HCT116 (cell line): ENCODE measurements around the gene SUSD4. TPM values are rescaled to one million over a fixed set of nuclear protein-coding genes. Genes with fewer than 3 reads are reported as not detected.

Experiments used
- ATAC-seq: fragments of 200-7000 bp; cut with Tn5 transposase; 2 replicates; pipeline ENCODE4 v1.9.1; 2020; ENCODE audit warnings: mild to moderate bottlenecking, moderate library complexity
- BruUV-seq: library from RNA; stranded (reverse); fragments of 400-500 nt; replicated peaks from 2 replicates; lab custom pipeline; 2021; lab: Mats Ljungman, UMichigan
- CTCF ChIA-PET: fragments of 300-600 bp; sonication (Branson Sonifier 250); formaldehyde crosslinking; loops from one replicate; lab custom pipeline; 2021; ENCODE audit warnings: antibody characterized with exemption; lab: Charles Lee
- POLR2A ChIA-PET: fragments of 300-600, 350-600 bp; sonication (Branson Sonifier 250); formaldehyde crosslinking; loops from one replicate; lab custom pipeline; 2021; ENCODE audit warnings: antibody characterized with exemption; lab: Charles Lee
- RAD21 ChIA-PET, 2 experiments: fragments of 300-600 bp; sonication (Branson Sonifier 250); formaldehyde crosslinking; loops; one replicate each; lab custom pipeline; 2023; ENCODE audit warnings: low total read pairs in 2 of 2; ENCODE audit not compliant: uncharacterized antibody in 2 of 2, unreplicated experiment in 2 of 2, low non-redundant PET in 1 of 2; lab: Charles Lee
- DNase-seq: peaks from one replicate; pipeline ENCODE4 v3.0.0-alpha.2; 2010; ENCODE audit warnings: low read depth, low spot score
- H2AFZ ChIP-seq: fragments of 200-600 bp; shearing (Covaris generic), sonication (generic); 2 replicates; pipeline ENCODE4 v1.6.1; 2017; ENCODE audit warnings: low read depth, mixed run types, mixed read lengths, antibody characterized with exemption, low read length; ENCODE audit not compliant: poor library complexity, severe bottlenecking
- H3K27ac ChIP-seq: 2 replicates; pipeline ENCODE4 v1.5.1; 2012; ENCODE audit warnings: low read depth, low read length
- H3K27me3 ChIP-seq: fragments of 200-600 bp; sonication (generic); 2 replicates; pipeline ENCODE4 v1.6.1; 2016; ENCODE audit warnings: mixed run types, low read length, mixed read lengths; ENCODE audit not compliant: insufficient read depth
- H3K36me3 ChIP-seq, 2 experiments: fragments of 200-500 bp in 1 of 2; fragments of 200-600 bp in 1 of 2; sonication (Bioruptor generic) in 1 of 2; sonication (generic) in 1 of 2; 2 replicates each; pipeline versions ENCODE4 v1.5.1 to v1.6.1; 2014 to 2016; ENCODE audit warnings: low read length in 2 of 2, inconsistent platforms in 1 of 2, mixed read lengths in 1 of 2, mixed run types in 1 of 2; ENCODE audit not compliant: insufficient read depth in 2 of 2, control insufficient read depth in 1 of 2
- H3K4me1 ChIP-seq, 2 experiments: fragments of 200-600 bp in 1 of 2; sonication (generic) in 1 of 2; 2 replicates each; pipeline versions ENCODE4 v1.5.1 to v1.6.1; 2012 to 2017; ENCODE audit warnings: low read length in 2 of 2, inconsistent platforms in 1 of 2, mild to moderate bottlenecking in 1 of 2, mixed read lengths in 1 of 2, mixed run types in 1 of 2, moderate library complexity in 1 of 2; ENCODE audit not compliant: insufficient read depth in 2 of 2, control insufficient read depth in 1 of 2
- H3K4me2 ChIP-seq: fragments of 200-600 bp; sonication (generic); 2 replicates; pipeline ENCODE4 v1.6.1; 2017; ENCODE audit warnings: mixed run types, low read length, mixed read lengths
- H3K4me3 ChIP-seq, 2 experiments: fragments of 200-600 bp in 1 of 2; sonication (generic) in 1 of 2; replicated peaks in 1 of 2; 2 replicates each; pipeline ENCODE4 v1.5.1; 2011 to 2016; ENCODE audit warnings: low read length in 2 of 2, control low read depth in 1 of 2, low read depth in 1 of 2, mild to moderate bottlenecking in 1 of 2, mixed read lengths in 1 of 2, mixed run types in 1 of 2
- H3K79me2 ChIP-seq: fragments of 200-600 bp; sonication (generic); 2 replicates; pipeline ENCODE4 v1.6.1; 2017; ENCODE audit warnings: mild to moderate bottlenecking, mixed run types, low read length, moderate library complexity, mixed read lengths; ENCODE audit not compliant: insufficient read depth
- H3K9ac ChIP-seq: fragments of 200-600 bp; sonication (generic); 2 replicates; pipeline ENCODE4 v1.6.1; 2016; ENCODE audit warnings: low read length, mixed read lengths
- H3K9me2 ChIP-seq: fragments of 200-600 bp; sonication (generic), shearing (Covaris generic); 2 replicates; pipeline ENCODE4 v1.6.1; 2017; ENCODE audit warnings: mixed run types, mild to moderate bottlenecking, moderate library complexity; ENCODE audit not compliant: insufficient read depth
- H3K9me3 ChIP-seq, 2 experiments: fragments of 200-500 bp in 1 of 2; fragments of 200-600 bp in 1 of 2; sonication (Bioruptor generic) in 1 of 2; sonication (generic) in 1 of 2; 2 replicates each; pipeline ENCODE4 v1.6.1; 2014 to 2017; ENCODE audit warnings: low read length in 2 of 2, mixed read lengths in 2 of 2, inconsistent platforms in 1 of 2, low read depth in 1 of 2, mild to moderate bottlenecking in 1 of 2, mixed run types in 1 of 2, moderate library complexity in 1 of 2; ENCODE audit not compliant: control insufficient read depth in 1 of 2, insufficient read depth in 1 of 2
- H4K20me1 ChIP-seq: fragments of 200-600 bp; sonication (generic), shearing (Covaris generic); 2 replicates; pipeline ENCODE4 v1.6.1; 2017; ENCODE audit warnings: mixed run types, mild to moderate bottlenecking, moderate library complexity; ENCODE audit not compliant: insufficient read depth
- ATF3 ChIP-seq: IDR thresholded peaks from 2 replicates; pipeline ENCODE4 v1.6.1; 2012
- CBX3 ChIP-seq: IDR thresholded peaks from 2 replicates; pipeline ENCODE4 v1.6.1; 2012; ENCODE audit warnings: low read depth
- EGR1 ChIP-seq: IDR thresholded peaks from 2 replicates; pipeline ENCODE4 v1.6.1; 2012; ENCODE audit warnings: low read depth
- ELF1 ChIP-seq: IDR thresholded peaks from 2 replicates; pipeline ENCODE4 v1.6.1; 2012; ENCODE audit warnings: low read depth, borderline replicate concordance
- EZH2 ChIP-seq: fragments of 200-600 bp; sonication (generic); IDR thresholded peaks from 2 replicates; pipeline ENCODE4 v1.6.1; 2017; ENCODE audit warnings: antibody characterized with exemption, mixed run types
- EZH2phosphoT487 ChIP-seq: fragments of 200-600 bp; IDR thresholded peaks from 2 replicates; pipeline ENCODE4 v1.6.1; 2018; ENCODE audit warnings: antibody characterized with exemption, borderline replicate concordance
- FOSL1 ChIP-seq: IDR thresholded peaks from 2 replicates; pipeline ENCODE4 v1.6.1; 2012; ENCODE audit warnings: low read depth
- JUND ChIP-seq: IDR thresholded peaks from 2 replicates; pipeline ENCODE4 v1.6.1; 2012
- POLR2A ChIP-seq: IDR thresholded peaks from 2 replicates; pipeline ENCODE4 v1.7.0; 2011; ENCODE audit warnings: borderline replicate concordance; ENCODE audit not compliant: insufficient read depth, insufficient read length; ENCODE audit errors: extremely low read depth
- POLR2AphosphoS5 ChIP-seq: IDR thresholded peaks from 2 replicates; pipeline ENCODE4 v1.6.1; 2011; ENCODE audit warnings: mild to moderate bottlenecking, low read depth, low read length, moderate library complexity
- REST ChIP-seq: IDR thresholded peaks from 2 replicates; pipeline ENCODE4 v1.6.1; 2012; ENCODE audit warnings: low read depth
- SIN3A ChIP-seq: IDR thresholded peaks from 2 replicates; pipeline ENCODE4 v1.6.1; 2012; ENCODE audit warnings: low read depth
- SRF ChIP-seq: IDR thresholded peaks from 2 replicates; pipeline ENCODE4 v1.6.1; 2012; ENCODE audit warnings: low read depth
- TCF7L2 ChIP-seq: IDR thresholded peaks from 2 replicates; pipeline ENCODE4 v1.7.0; 2011; ENCODE audit warnings: borderline replicate concordance, inconsistent platforms; ENCODE audit not compliant: insufficient read depth, insufficient read length; ENCODE audit errors: extremely low read depth
- ZFX ChIP-seq: fragments of 450-650 bp; IDR thresholded peaks from 2 replicates; pipeline ENCODE4 v1.6.1; 2017
- ZNF274 ChIP-seq: fragments of 200-500 bp; sonication (Bioruptor generic); IDR thresholded peaks from 2 replicates; pipeline ENCODE4 v1.6.1; 2014; ENCODE audit warnings: mild to moderate bottlenecking, low read depth, low read length, inconsistent platforms
- intact Hi-C: fragments of 100-400 bp; cut with micrococcal nuclease; formaldehyde crosslinking; loops from 2 replicates; pipeline ENCODE4 v1.10.0; 2022
- total RNA-seq: library from RNA; stranded (reverse); gene quantifications from one replicate; pipeline ENCODE4 v1.2.1, GENCODE V29; 2021; ENCODE audit not compliant: unreplicated experiment
- TF ChIP-seq, protein P1 (sequence below), 3 experiments: fragments of 200-600 bp in 1 of 3; sonication (generic) in 1 of 3; IDR thresholded peaks in 2 of 3; conservative IDR thresholded peaks in 1 of 3; 2 replicates each; pipeline ENCODE4 v1.5.1; 2012 to 2017; ENCODE audit warnings: low read depth in 2 of 3, low read length in 2 of 3, antibody characterized with exemption in 1 of 3, borderline replicate concordance in 1 of 3, control low read depth in 1 of 3, mild to moderate bottlenecking in 1 of 3, mixed read lengths in 1 of 3, mixed run types in 1 of 3, moderate library complexity in 1 of 3; ENCODE audit not compliant: insufficient read depth in 1 of 3
- TF ChIP-seq, protein P2 (sequence below): IDR thresholded peaks from 2 replicates; pipeline ENCODE4 v1.6.1; 2011; ENCODE audit warnings: mild to moderate bottlenecking, low read length, moderate library complexity; ENCODE audit not compliant: insufficient replicate concordance; ENCODE audit errors: extremely low read depth

The SUSD4 gene
- total RNA-seq, 1 experiment from 2014 or later = 0.59 TPM

DNA sequence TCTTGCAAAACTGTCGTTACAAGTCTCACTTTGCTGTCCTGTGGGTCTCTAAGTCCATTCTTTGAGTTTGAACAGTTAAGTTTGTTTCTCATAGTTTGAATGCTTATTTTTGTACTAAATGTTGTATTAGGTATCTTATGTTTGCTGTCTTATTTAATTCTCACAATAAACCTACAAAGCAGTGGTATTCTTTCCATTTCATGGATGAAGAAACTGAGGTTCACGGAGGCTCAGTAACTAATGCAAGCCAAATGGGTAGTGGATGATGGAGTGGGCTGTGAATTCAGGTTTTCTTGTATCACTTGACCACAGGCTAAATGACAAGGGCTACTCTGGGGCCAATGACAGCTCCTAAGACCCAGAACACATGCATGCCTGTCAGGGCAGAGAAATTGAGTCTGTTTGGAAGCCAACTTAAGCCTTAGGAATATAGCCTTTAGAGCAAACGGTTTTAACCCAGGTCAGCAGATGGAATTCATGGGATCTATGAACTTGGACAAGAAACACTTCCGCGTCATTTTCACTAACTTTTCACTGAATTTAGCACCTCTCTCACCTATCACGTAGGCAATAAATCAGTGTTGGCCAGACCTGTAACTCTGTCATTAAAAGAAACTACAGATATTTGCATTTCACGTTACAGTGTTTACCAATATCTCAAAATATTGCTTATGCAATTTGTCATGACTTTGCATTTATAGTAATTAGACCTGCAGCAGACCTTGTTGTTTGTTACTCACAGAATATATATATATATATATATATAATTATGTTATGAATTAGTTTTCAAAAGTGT lies 153.8 kb downstream of the SUSD4 start:
- POLR2A ChIA-PET = no interaction called here
- Histone ChIP-seq H3K36me3 (no peaks in the 10 kb centered on the region), H3K79me2 (no peaks in the 10 kb centered on the region), H3K4me2 (no peak overlapping the region), H2AFZ (no peak overlapping the region), H3K9me2 (no peaks in the 10 kb centered on the region), H3K9me3 (no peaks in the 10 kb centered on the region), H3K4me3 (no peak overlapping the region)
- no TSS peak for BruUV-seq
- intact Hi-C loops = no loop called here
- RAD21 ChIA-PET = no interaction called here
- CTCF ChIA-PET = no interaction called here
- DNase-seq = no peak
- TF ChIP-seq REST (no peak), SIN3A (no peak), EGR1 (no peak), TCF7L2 (no peak), FOSL1 (no peak), EZH2 (no peak), ELF1 (no peak), SRF (no peak), ZFX (no peak), POLR2A (no peak), ZNF274 (no peak), CBX3 (no peak), EZH2phosphoT487 (no peak), JUND (no peak), POLR2AphosphoS5 (no peak), ATF3 (no peak)
- TF ChIP-seq, protein P1, sequence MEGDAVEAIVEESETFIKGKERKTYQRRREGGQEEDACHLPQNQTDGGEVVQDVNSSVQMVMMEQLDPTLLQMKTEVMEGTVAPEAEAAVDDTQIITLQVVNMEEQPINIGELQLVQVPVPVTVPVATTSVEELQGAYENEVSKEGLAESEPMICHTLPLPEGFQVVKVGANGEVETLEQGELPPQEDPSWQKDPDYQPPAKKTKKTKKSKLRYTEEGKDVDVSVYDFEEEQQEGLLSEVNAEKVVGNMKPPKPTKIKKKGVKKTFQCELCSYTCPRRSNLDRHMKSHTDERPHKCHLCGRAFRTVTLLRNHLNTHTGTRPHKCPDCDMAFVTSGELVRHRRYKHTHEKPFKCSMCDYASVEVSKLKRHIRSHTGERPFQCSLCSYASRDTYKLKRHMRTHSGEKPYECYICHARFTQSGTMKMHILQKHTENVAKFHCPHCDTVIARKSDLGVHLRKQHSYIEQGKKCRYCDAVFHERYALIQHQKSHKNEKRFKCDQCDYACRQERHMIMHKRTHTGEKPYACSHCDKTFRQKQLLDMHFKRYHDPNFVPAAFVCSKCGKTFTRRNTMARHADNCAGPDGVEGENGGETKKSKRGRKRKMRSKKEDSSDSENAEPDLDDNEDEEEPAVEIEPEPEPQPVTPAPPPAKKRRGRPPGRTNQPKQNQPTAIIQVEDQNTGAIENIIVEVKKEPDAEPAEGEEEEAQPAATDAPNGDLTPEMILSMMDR (IDR thresholded peaks at IDR 0.05 in 2 of 3, conservative IDR thresholded peaks at IDR 0.05 in 1 of 3; ENCODE audit: borderline replicate concordance in 1 of 3, insufficient read depth in 1 of 3, low read depth in 2 of 3, low read length in 2 of 3) = no peak
- TF ChIP-seq, protein P2, sequence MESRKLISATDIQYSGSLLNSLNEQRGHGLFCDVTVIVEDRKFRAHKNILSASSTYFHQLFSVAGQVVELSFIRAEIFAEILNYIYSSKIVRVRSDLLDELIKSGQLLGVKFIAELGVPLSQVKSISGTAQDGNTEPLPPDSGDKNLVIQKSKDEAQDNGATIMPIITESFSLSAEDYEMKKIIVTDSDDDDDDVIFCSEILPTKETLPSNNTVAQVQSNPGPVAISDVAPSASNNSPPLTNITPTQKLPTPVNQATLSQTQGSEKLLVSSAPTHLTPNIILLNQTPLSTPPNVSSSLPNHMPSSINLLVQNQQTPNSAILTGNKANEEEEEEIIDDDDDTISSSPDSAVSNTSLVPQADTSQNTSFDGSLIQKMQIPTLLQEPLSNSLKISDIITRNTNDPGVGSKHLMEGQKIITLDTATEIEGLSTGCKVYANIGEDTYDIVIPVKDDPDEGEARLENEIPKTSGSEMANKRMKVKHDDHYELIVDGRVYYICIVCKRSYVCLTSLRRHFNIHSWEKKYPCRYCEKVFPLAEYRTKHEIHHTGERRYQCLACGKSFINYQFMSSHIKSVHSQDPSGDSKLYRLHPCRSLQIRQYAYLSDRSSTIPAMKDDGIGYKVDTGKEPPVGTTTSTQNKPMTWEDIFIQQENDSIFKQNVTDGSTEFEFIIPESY = no peak
- TF ChIP-seq, all 23 proteins: peak for 0
- Histone ChIP-seq H3K27me3 (no peaks in the 10 kb centered on the region; the same call in 1 of the 2 replicates), H3K4me1 (no peaks in the 10 kb centered on the region), H4K20me1 (no peaks in the 10 kb centered on the region), H3K9ac (no peak overlapping the region), H3K27ac (no peak overlapping the region)
- ATAC-seq = no peak
